HepG2 (cell line): ENCODE results near the gene TARM1. TPM values are rescaled to one million over a fixed set of nuclear protein-coding genes. Genes with fewer than 3 reads are reported as not detected.

Experiments used
- ATAC-seq: fragments of 200-7000 bp; cut with Tn5 transposase; 3 replicates; pipeline ENCODE4 v1.9.1; 2020; ENCODE audit warnings: mild to moderate bottlenecking, moderate library complexity
- BruUV-seq: library from RNA; stranded (reverse); fragments of 400-500 nt; replicated peaks from 2 replicates; lab custom pipeline; 2021; lab: Mats Ljungman, UMichigan
- CTCF ChIA-PET: fragments of 300-600 bp; formaldehyde crosslinking; extraction: SDS; loops from one replicate; lab custom pipeline; 2021; ENCODE audit warnings: low total read pairs, inconsistent platforms, low intra/inter-chr PET ratio; lab: Yijun Ruan, JAX
- POLR2A ChIA-PET: fragments of 350-600 bp; sonication (Branson Sonifier 250); formaldehyde crosslinking; loops from one replicate; lab custom pipeline; 2020; ENCODE audit warnings: antibody characterized with exemption, inconsistent platforms; lab: Yijun Ruan, JAX
- DNase-seq: peaks from one replicate; pipeline ENCODE4 v3.0.0-alpha.2; 2015; ENCODE audit warnings: low spot score
- FAIRE-seq: peaks from 3 replicates; lab custom pipeline; 2011; peaks lifted over from hg19 to GRCh38; lab: Jason Lieb, UNC
- H2AFZ ChIP-seq: one replicate; pipeline ENCODE4 v1.6.1; 2011; ENCODE audit warnings: low read length, inconsistent platforms
- H3K27ac ChIP-seq: fragments of 300-600 bp; 3 replicates; pipeline ENCODE4 v1.8.0; 2011; ENCODE audit warnings: mixed run types, mild to moderate bottlenecking, mixed read lengths, low read length, inconsistent platforms; ENCODE audit not compliant: insufficient read depth; ENCODE audit errors: extremely low read length
- H3K27me3 ChIP-seq, 2 experiments: fragments of 200-600 bp in 1 of 2; 2 replicates in 1 of 2; 3 replicates in 1 of 2; pipeline versions ENCODE4 v1.6.0 to v1.8.0; 2011; ENCODE audit warnings: low read length in 2 of 2, mild to moderate bottlenecking in 2 of 2, moderate library complexity in 2 of 2, inconsistent platforms in 1 of 2; ENCODE audit not compliant: insufficient read depth in 2 of 2, control insufficient read depth in 1 of 2
- H3K36me3 ChIP-seq, 2 experiments: fragments of 200-600 bp in 1 of 2; replicated peaks in 1 of 2; 2 replicates in 1 of 2; 3 replicates in 1 of 2; pipeline versions ENCODE4 v1.5.1 to v1.8.0; 2011; ENCODE audit warnings: low read length in 2 of 2, inconsistent platforms in 1 of 2; ENCODE audit not compliant: insufficient read depth in 2 of 2, control insufficient read depth in 1 of 2
- H3K4me1 ChIP-seq: 2 replicates; pipeline ENCODE4 v1.5.1; 2012; ENCODE audit warnings: low read length, inconsistent platforms; ENCODE audit not compliant: insufficient read depth
- H3K4me2 ChIP-seq: 2 replicates; pipeline ENCODE4 v1.6.0; 2011; ENCODE audit warnings: low read depth, low read length, inconsistent platforms
- H3K4me3 ChIP-seq, 3 experiments: fragments of 200-600 bp in 1 of 3; sonication (generic), shearing (Covaris generic) in 1 of 3; replicated peaks in 1 of 3; 2 replicates each; pipeline ENCODE4 v1.5.1; 2011 to 2016; ENCODE audit warnings: low read length in 3 of 3, inconsistent platforms in 2 of 3, low read depth in 2 of 3, mild to moderate bottlenecking in 2 of 3, control low read depth in 1 of 3, mixed read lengths in 1 of 3; ENCODE audit not compliant: insufficient read depth in 1 of 3
- H3K79me2 ChIP-seq: one replicate; pipeline ENCODE4 v1.6.1; 2011; ENCODE audit warnings: low read length, inconsistent platforms; ENCODE audit not compliant: insufficient read depth
- H3K9ac ChIP-seq: 2 replicates; pipeline ENCODE4 v1.6.0; 2011; ENCODE audit warnings: mild to moderate bottlenecking, low read depth, low read length, inconsistent platforms; ENCODE audit not compliant: insufficient read depth
- H3K9me3 ChIP-seq: 2 replicates; pipeline ENCODE4 v1.5.1; 2012; ENCODE audit warnings: mild to moderate bottlenecking, low read length
- H4K20me1 ChIP-seq: 2 replicates; pipeline ENCODE4 v1.6.0; 2011; ENCODE audit warnings: inconsistent platforms, mild to moderate bottlenecking, low read length, moderate library complexity; ENCODE audit not compliant: insufficient read depth
- CBX5 ChIP-seq: sonication (generic); formaldehyde crosslinking; IDR thresholded peaks from 2 replicates; pipeline ENCODE4 v1.4.0; 2020; ENCODE audit warnings: missing genetic modification reagents, borderline replicate concordance
- EHMT2 ChIP-seq: fragments of 200-600 bp; sonication (generic); IDR thresholded peaks from 2 replicates; pipeline ENCODE4 v1.7.0; 2017; ENCODE audit warnings: antibody characterized with exemption, low read depth, low read length, borderline replicate concordance
- FOXO4 ChIP-seq: sonication (generic); formaldehyde crosslinking; conservative IDR thresholded peaks from 2 replicates; pipeline ENCODE4 v1.8.1; 2023; ENCODE audit warnings: missing genetic modification reagents
- HINFP ChIP-seq: sonication (generic); formaldehyde crosslinking; IDR thresholded peaks from 2 replicates; pipeline ENCODE4 v1.4.0; 2020; ENCODE audit warnings: low read depth, mild to moderate bottlenecking, missing genetic modification reagents
- HNRNPH1 ChIP-seq: fragments of 200-400 bp; formaldehyde crosslinking; optimal IDR thresholded peaks from 2 replicates; pipeline ENCODE3; 2017; ENCODE audit warnings: mild to moderate bottlenecking, low read depth, low read length
- LRRFIP1 ChIP-seq: sonication (generic); formaldehyde crosslinking; conservative IDR thresholded peaks from 2 replicates; pipeline ENCODE4 v1.4.0; 2020; ENCODE audit warnings: missing genetic modification reagents
- PCBP1 ChIP-seq: fragments of 200-400 bp; formaldehyde crosslinking; IDR thresholded peaks from 2 replicates; pipeline ENCODE4 v1.6.1; 2017; ENCODE audit warnings: mild to moderate bottlenecking, low read depth, low read length, borderline replicate concordance
- TBX3 ChIP-seq: fragments of 450-650 bp; IDR thresholded peaks from 2 replicates; pipeline ENCODE4 v1.6.1; 2017; ENCODE audit warnings: antibody characterized with exemption, mild to moderate bottlenecking, inconsistent platforms, borderline replicate concordance
- ZNF142 ChIP-seq: sonication (generic); formaldehyde crosslinking; IDR thresholded peaks from 2 replicates; pipeline ENCODE4 v1.4.0; 2020; ENCODE audit warnings: missing genetic modification reagents
- ZNF607 ChIP-seq: sonication (generic); formaldehyde crosslinking; IDR thresholded peaks from 2 replicates; pipeline ENCODE4 v1.5.1; 2020; ENCODE audit warnings: missing genetic modification reagents, mild to moderate bottlenecking, borderline replicate concordance
- ZNF629 ChIP-seq: sonication (generic); formaldehyde crosslinking; conservative IDR thresholded peaks from 2 replicates; pipeline ENCODE4 v1.5.0; 2020; ENCODE audit warnings: missing genetic modification reagents
- ZNF777 ChIP-seq: sonication (generic); formaldehyde crosslinking; IDR thresholded peaks from 2 replicates; pipeline ENCODE4 v1.4.0; 2020; ENCODE audit warnings: missing genetic modification reagents
- WGBS: methylation state at CpG from one replicate; pipeline ENCODE4 v1.1.6; 2017; ENCODE audit warnings: low lambda C conversion rate; 5-methylcytosine and 5-hydroxymethylcytosine counted together
- in situ Hi-C: cut with HindIII; loops from 2 replicates; pipeline ENCODE4 v1.10.0; 2017; ENCODE audit warnings: low pct_unique_long_range_greater_than_20kb; ENCODE audit not compliant: extremely low pct_ligation_motif_present
- intact Hi-C: fragments of 100-400 bp; cut with micrococcal nuclease; formaldehyde crosslinking; loops from one replicate; pipeline ENCODE4 v1.10.0; 2022; ENCODE audit not compliant: unreplicated experiment
- polyA plus RNA-seq, 8 experiments: library from polyadenylated mRNA; depleted of rRNA in 3 of 8; stranded (reverse) in 7 of 8; unstranded in 1 of 8; fragments of >200 nt; fragmentation: Illumina TruSeq in 4 of 8; extraction: Trizol in 4 of 8; gene quantifications; 2 replicates each; pipeline versions ENCODE4 v1.2.1 to v1.2.3, GENCODE V29; 2011 to 2016; ENCODE audit warnings: low read depth in 4 of 8, missing spikeins in 1 of 8, mixed read lengths in 1 of 8; ENCODE audit not compliant: insufficient read depth in 1 of 8
- total RNA-seq, 5 experiments: library from RNA; depleted of rRNA; stranded (reverse); fragments of >200 nt; fragmentation: Illumina TruSeq; extraction: Trizol; gene quantifications; 2 replicates each; pipeline ENCODE4 v1.2.3, GENCODE V29; 2016; ENCODE audit warnings: low read depth in 1 of 5

The TARM1 gene
- total and polyA plus RNA-seq, 2 of the 13 experiments (the other 11 are each of a cell fraction or from before 2014, with no cell fraction given) = not detected

GRCh38 chr19:54062643-54063042, 18.5 kb downstream of the TARM1 start (continued):
- TF ChIP-seq ZNF142 (CRISPR knock-in tag) (no peak), ZNF777 (CRISPR knock-in tag) (no peak), TBX3 (no peak), LRRFIP1 (CRISPR knock-in tag) (no peak)
- TF ChIP-seq, all 625 proteins: peak for 0

- FAIRE-seq (no peak), DNase-seq (no peak), ATAC-seq (no peak)
- peaks cover 0 to 2% of the 10 kb centered on the region in 2 experiments; a peak in 1 of 5 replicates for H3K27me3 ChIP-seq
- ChIA-PET CTCF (no interaction called here), POLR2A (no interaction called here)
- no peaks in the 10 kb centered on the region for H3K9me3 ChIP-seq
- no peak overlapping the region for H3K4me3 ChIP-seq
- no peak overlapping the region for H3K4me2 ChIP-seq
- H3K36me3 ChIP-seq = no peaks in the 10 kb centered on the region
- in situ Hi-C loops (no loop called here), intact Hi-C loops (no loop called here)
- H3K4me1 ChIP-seq = no peaks in the 10 kb centered on the region
- H3K27ac ChIP-seq = no peak overlapping the region
- no TSS peak for BruUV-seq
- no peaks in the 10 kb centered on the region for H4K20me1 ChIP-seq
- no peak overlapping the region for H2AFZ ChIP-seq
- WGBS = 14% methylated on average over 4 of the region's 4 CpGs
- H3K9ac ChIP-seq = no peak overlapping the region
- no peaks in the 10 kb centered on the region for H3K79me2 ChIP-seq
- TF ChIP-seq FOXO4 = no peak
- TF ChIP-seq ZNF629 (CRISPR knock-in tag) = no peak
- no peak for TF ChIP-seq ZNF607 (CRISPR knock-in tag)
- TF ChIP-seq HINFP (CRISPR knock-in tag) = no peak
- TF ChIP-seq CBX5 (CRISPR knock-in tag) = no peak
- TF ChIP-seq HNRNPH1 = no peak
- TF ChIP-seq EHMT2 = no peak
- TF ChIP-seq PCBP1 = no peak
These were observed 33.5 kb downstream of the TARM1 start for GRCh38 chr19:54047616-54048015.
